NCI-H146 treated with DMSO at 0.1 percent for 48 hours (cell line): ENCODE measurements around the gene INHBE.
"Not testable (repeated sequence)": the region's sequence is repeated elsewhere in the genome, so short reads cannot be mapped to it uniquely, and the experiment has no call there.

Source experiments
- DNase-seq: peaks from one replicate; lab custom pipeline; 2025; ENCODE audit not compliant: unreplicated experiment; lab: John Stamatoyannopoulos, UW

INHBE gene, protein sequence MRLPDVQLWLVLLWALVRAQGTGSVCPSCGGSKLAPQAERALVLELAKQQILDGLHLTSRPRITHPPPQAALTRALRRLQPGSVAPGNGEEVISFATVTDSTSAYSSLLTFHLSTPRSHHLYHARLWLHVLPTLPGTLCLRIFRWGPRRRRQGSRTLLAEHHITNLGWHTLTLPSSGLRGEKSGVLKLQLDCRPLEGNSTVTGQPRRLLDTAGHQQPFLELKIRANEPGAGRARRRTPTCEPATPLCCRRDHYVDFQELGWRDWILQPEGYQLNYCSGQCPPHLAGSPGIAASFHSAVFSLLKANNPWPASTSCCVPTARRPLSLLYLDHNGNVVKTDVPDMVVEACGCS

DNA sequence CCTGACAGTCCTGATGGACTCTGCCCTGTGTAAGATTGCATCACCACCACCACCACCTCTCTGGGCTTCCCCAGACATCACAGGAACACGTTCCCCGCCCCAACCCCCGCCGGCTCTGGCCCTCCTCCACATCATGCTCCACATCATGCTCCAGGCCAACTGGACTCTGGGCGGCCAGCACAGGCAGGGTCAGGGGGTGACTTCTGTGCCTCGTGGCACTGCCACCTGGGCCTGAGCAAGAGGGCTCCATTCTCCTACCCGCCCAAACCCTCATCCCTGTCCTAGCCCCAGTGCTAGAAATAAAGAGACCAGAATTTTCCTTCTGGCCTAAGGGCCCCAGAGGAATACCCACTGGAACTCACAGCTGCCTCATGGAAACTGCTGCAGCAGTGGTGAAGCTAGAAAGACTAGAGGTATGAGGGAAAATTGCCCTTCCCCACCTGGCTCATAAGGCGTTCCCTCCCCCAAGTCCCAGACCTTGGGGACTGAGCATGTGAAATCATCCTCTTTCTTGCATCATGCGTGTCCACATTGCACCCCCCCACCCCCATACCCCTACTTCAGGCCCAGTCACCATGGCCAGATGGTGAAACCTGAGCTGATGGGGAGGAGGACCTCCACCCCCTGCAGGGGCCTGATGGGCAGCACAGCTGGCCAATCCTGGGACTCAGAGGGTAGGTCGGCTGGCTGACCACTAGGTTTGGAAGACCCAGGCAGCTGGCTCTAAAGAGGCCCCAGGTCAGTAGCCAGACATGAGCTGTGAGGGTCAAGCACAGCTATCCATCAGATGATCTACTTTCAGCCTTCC lies at the start of gene INHBE:
TSS of gene INHBE (plus strand) at position 742 of the 808 bp plus-strand sequence. CDS start 230 bp downstream, outside the sequence.
- peak; percentile 40 for DNase-seq

DNA sequence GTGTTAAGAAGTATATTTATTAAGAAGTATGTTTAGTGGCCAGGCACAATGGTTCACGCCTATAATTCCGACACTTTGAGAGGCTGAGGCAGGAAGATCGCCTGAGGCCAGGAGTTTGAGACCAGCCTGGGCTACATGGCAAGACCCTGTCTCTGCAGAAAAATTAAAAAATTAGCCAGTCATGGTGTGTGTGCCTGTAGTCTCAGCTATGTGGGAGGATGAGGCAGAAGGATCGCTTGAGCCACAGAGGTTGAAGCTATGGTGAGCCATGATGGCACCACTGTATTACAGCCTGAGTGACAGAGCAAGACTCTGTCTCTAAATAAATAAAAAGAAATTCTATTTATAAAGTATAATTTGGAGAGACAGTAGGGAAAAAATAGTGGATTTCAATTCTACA lies 44.6 kb upstream of the INHBE start:
- no peak for DNase-seq

- DNase-seq, result not testable (repeated sequence)
These were observed 40.9 kb upstream of the INHBE start for GRCh38 chr12:57414160-57414559.

DNA sequence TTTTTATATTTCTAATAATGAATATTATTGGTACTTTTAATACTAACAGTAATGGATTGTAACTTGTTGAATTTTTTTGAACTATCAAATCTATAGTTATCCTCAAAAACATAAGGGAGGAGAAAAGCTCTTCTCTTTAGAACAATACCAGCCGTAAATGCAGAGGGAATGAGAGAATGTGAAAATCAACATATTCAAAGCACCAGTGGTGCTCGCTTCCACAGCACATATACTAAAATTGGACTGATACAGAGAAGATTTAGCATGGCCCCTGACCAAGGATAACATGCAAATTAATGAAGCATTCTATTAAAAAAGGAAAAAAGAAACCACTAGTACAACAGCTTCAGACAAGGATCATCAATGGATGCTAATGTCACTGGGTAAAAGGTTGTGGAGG lies 40.0 kb upstream of the INHBE start:
- no peak for DNase-seq

GRCh38 chr12:57416039-57416996 lies 38.8 kb upstream of the INHBE start:
- no peak for DNase-seq

GRCh38 chr12:57418255-57418654 lies 36.9 kb upstream of the INHBE start:
- no peak for DNase-seq

- no peak for DNase-seq
These were observed 35.6 kb upstream of the INHBE start for GRCh38 chr12:57419495-57419894.

DNA sequence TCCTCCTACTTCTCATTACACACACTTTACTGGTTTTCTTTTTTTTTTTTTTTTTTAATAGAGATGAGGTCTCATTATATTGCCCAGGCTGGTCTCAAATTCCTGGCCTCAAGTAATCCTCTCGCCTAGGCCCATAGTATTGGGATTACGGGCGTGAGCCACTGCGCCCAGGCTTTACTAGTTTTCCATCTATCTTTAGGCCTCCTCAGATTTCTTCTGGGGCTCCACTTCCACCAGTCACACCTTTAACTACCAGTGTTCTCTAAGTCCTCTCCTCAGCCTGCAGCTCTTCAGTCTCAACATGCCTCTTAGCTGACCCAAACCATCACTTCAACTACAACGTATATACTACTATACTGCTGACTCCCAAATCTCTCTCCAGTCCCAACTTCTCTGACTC lies 34.6 kb upstream of the INHBE start:
- no peak for DNase-seq

- not testable (repeated sequence) for DNase-seq
These were observed 28.2 kb upstream of the INHBE start for GRCh38 chr12:57426948-57427347.

DNA sequence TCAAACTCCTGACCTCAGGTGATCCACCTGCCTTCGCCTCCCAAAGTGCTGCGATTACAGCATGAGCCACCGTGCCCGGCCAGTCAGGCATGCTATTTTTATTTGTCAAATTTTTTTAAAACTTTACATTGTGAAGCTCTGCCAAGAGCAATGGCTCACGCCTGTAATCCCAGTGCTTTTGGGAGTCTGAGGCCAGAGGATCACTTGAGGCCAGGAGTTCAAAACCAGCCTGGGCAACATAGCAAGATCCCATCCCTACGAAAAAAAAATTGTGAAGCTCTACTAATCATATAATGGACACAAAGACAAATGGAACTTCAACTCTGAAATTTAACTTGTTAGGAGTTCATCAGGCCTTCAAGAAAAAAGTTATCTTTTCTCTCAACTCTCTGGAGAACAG lies 26.1 kb upstream of the INHBE start:
- DNase-seq, result no peak

DNA sequence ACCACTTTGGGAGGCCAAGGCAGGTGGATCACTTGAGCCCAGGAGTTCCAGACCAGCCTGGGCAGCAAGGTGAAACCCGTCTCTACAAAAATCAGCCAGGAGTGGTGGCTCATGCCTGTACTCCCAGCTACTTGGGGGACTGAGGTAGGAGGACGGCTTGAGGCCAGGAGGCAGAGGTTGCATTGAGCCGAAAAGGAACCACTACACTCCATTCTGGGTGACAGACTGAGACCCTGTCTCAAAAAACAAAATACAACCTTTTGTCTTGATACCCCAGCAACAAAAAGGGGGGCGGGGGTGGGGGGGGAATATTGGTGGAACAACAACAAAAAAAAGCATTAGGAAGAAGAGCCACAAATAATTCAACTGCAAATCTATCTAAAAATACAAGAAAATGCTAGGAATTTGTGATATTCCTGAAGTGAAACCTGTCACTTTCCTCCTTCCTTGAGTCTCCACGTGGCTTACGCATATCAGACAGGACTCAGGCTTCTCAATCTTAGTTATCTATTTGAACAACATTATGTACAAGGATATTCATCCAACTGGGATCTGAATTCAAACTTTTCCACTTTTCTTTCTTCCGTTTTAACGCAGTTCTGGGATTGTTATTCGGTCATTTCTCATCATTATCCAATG lies 25.5 kb upstream of the INHBE start:
- DNase-seq, result no peak

- DNase-seq, result peak; percentile 58
These were observed 24.8 kb upstream of the INHBE start for GRCh38 chr12:57430112-57430930.

DNA sequence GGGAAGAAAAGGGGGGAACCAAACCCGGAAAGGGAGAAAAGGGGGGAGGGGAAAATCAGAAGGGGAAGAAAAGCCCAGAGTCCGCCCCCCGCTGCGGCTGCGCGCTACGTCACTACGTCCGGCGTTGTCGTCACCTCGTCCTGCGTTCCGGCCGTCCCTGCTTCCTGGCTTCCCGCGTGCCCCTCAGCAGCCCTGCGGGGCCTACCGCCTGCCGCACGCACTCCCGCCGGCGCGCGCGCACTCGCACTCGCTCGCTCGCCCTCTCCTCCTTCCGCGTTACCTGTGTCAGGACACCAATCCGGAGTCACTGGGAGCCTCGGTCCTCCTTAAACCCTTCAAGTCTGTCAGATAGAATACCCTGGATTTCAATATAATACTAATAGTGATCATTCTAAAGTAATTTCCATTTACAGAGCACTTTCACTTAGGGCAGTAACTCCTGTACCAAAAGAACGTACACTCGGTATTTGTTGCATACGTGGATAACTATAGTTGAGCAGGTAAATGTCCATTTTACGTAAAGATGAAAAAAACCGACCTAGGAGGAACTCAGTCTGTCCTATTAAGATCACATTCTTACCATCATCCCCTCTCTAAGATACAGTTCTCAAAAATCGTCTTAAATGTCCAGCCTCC lies 24.1 kb upstream of the INHBE start, which contains the start of gene R3HDM2:
TSS of gene R3HDM2 (minus strand) at position 113 of the 636 bp plus-strand sequence. CDS start 120,615 bp downstream, outside the sequence.
- DNase-seq, result peak; percentile 94

- no peak for DNase-seq
These were observed 23.4 kb upstream of the INHBE start for GRCh38 chr12:57431654-57432188.

DNA sequence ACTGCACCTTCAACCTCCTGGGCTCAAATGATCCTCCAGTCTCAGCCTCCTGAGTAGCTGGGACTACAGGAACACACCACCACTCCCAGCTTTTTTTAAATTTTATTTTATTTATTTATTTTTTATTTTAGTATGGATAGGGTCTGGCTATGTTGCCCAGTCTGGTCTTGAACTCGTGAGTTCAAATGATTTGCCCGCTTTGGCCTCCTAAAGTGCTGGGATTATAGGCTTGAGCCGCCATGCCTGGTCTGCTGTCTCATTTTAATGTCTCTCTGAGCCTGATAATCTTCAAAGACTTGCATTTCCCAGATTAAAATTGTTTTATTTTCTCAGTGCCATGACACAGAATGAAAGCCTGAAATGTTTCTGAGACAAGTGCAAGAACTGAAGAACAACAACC lies 21.7 kb upstream of the INHBE start:
- DNase-seq, result no peak

DNA sequence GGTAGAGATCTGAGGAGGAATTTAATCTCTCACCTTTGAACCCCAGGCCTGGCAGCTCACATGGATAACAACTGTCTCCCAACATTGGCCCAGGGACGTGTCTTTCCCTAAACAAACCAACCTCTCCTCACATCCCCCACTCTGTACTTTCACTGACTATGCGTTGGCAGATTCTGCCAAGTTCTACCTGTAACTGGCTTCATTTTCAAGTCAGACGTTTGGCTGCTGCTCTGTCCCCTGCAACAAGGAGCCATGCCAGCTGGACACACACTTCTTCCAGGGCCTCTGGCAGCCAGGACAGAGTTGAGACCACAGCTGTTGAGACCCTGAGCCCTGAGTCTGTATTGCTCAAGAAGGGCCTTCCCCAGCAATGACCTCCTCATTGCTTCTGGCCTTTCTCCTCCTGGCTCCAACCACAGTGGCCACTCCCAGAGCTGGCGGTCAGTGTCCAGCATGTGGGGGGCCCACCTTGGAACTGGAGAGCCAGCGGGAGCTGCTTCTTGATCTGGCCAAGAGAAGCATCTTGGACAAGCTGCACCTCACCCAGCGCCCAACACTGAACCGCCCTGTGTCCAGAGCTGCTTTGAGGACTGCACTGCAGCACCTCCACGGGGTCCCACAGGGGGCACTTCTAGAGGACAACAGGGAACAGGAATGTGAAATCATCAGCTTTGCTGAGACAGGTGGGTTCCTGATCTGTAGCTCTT lies 20.4 kb upstream of the INHBE start, which contains the start of gene INHBC:
TSS of gene INHBC (plus strand) at position 268 of the 707 bp plus-strand sequence. CDS start at position 371, 103 bp downstream.
- DNase-seq, result no peak

DNA sequence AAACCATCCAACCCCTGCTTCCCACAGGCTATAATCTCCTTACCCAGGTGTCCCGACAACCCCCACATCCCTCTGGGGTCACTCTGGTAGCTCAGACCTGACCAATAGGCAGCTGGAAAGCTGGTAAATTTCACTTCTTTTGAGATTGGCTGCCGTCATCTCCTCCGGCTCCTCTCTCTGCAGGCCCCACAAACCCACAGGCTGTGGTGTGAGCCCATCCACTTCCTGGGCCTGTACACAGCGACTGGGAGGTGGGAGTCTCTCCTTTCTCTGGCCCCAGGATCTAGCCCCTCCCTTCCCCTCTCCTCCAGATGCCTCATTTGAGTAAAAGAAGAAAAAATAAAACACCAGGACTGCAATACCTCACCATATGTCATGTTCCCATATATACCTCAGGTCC lies 19.8 kb upstream of the INHBE start:
- DNase-seq, result no peak

GRCh38 chr12:57438400-57438799 lies 16.7 kb upstream of the INHBE start:
- no peak for DNase-seq
